H1 (cell line): Measurements from ENCODE around the gene ACADSB. TPM values are rescaled to one million over a fixed set of nuclear protein-coding genes. Genes with fewer than 3 reads are reported as not detected.

Experiments
- CEBPB ChIP-seq: IDR thresholded peaks from 2 replicates; pipeline ENCODE4 v1.6.1; 2012; ENCODE audit warnings: low read depth, low read length
- CREB1 ChIP-seq: IDR thresholded peaks from 2 replicates; pipeline ENCODE4 v1.6.1; 2012; ENCODE audit warnings: inconsistent platforms
- JUND ChIP-seq: IDR thresholded peaks from 2 replicates; pipeline ENCODE4 v1.6.1; 2011; ENCODE audit warnings: mild to moderate bottlenecking, improper control_type of control experiment, low read length
- KDM1A ChIP-seq: fragments of 200-600, 300-600 bp; sonication (generic); IDR thresholded peaks from 2 replicates; pipeline ENCODE4 v1.7.1; 2016; ENCODE audit warnings: mild to moderate bottlenecking, low read length, borderline replicate concordance
- KDM5A ChIP-seq: fragments of 200-600 bp; IDR thresholded peaks from 2 replicates; pipeline ENCODE4 v1.7.1; 2012; ENCODE audit warnings: mild to moderate bottlenecking, low read length, inconsistent platforms, mixed read lengths
- RBBP5 ChIP-seq: IDR thresholded peaks from 2 replicates; pipeline ENCODE4 v1.7.1; 2012; ENCODE audit warnings: low read depth, mild to moderate bottlenecking, inconsistent platforms, low read length, moderate library complexity, borderline replicate concordance
- SIRT6 ChIP-seq: IDR thresholded peaks from one replicate; pipeline ENCODE4 v1.7.1; 2012; ENCODE audit warnings: low read length, inconsistent platforms
- SP1 ChIP-seq: IDR thresholded peaks from 2 replicates; pipeline ENCODE4 v1.6.1; 2011; ENCODE audit warnings: low read depth, low read length
- TEAD4 ChIP-seq: IDR thresholded peaks from 2 replicates; pipeline ENCODE4 v1.6.1; 2012; ENCODE audit warnings: low read depth, low read length, inconsistent platforms, mixed read lengths
- YY1 ChIP-seq: IDR thresholded peaks from 2 replicates; pipeline ENCODE4 v1.6.1; 2011; ENCODE audit warnings: low read depth, mild to moderate bottlenecking, low read length
- ZNF274 ChIP-seq: IDR thresholded peaks from 2 replicates; pipeline ENCODE4 v1.7.0; 2012; ENCODE audit warnings: low read length, borderline replicate concordance; ENCODE audit errors: extremely low read depth
- polyA plus RNA-seq, 7 experiments: library from polyadenylated mRNA; depleted of rRNA in 3 of 7; stranded (reverse) in 5 of 7; unstranded in 2 of 7; fragments of >200 nt in 5 of 7; fragments of 200-250 nt in 2 of 7; gene quantifications; 1 replicate in 5 of 7; 2 replicates in 1 of 7; 4 replicates in 1 of 7; pipeline versions ENCODE4 v1.2.1 to v1.2.3, GENCODE V29; 2011 to 2013; ENCODE audit warnings: missing spikeins in 2 of 7, mixed read lengths in 2 of 7
- total RNA-seq: library from RNA; stranded (reverse); fragmentation: NEBNext Ultra II Directional; extraction: Animal tissue kit (Norgen Biotek cat#: 25700); gene quantifications from 2 replicates; pipeline ENCODE4 v1.2.1, GENCODE V29; 2021

The ACADSB gene
- total and polyA plus RNA-seq, 2 of the 8 experiments (the other 6 are each of a cell fraction or from before 2014, with no cell fraction given) = 5.6 to 11.2 TPM

DNA sequence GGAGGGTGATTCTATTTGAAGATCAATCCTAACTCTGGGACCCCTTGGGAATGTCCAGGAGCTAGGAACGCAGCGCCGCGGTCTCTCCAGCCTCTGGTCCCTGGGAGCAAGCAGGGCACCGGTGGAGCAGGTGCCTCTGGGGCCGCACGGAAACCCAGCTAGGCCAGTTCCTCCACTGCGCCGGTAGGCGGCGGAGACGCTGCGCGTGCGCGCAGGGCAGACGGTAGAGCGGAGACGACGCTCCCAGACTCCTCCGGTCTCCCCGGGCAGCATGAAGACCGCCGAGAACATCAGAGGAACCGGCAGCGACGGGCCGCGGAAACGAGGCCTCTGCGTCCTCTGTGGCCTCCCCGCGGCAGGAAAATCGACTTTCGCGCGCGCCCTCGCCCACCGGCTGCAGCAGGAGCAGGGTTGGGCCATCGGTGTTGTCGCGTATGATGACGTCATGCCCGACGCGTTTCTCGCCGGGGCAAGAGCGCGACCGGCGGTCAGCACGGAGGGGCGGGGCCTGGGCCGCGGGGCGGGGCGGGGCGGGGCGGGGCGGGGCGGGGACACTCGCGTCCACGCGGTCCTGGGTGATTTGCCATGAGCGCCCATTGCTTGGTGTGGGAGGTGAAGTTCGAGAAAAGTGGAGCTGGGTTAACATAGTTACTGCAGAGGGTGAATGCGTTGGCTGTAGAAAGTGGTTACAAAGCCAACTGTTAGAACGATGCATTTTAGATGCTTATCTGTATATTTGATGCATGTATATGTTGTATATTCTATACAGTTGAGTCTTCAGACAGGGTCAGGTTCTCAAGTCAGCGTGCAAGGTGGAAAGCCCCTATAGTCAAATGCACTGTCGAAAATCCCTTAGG, 28.4 kb upstream of the ACADSB start, which contains the start of gene PSTK (continued):
- TF ChIP-seq RBBP5 (peak; percentile 100), ZNF274 (no peak), CEBPB (no peak), TEAD4 (no peak), YY1 (no peak), KDM1A (no peak), KDM5A (peak; percentile 64; the same call in 1 of the 2 replicates), CREB1 (peak; percentile 98), SIRT6 (no peak), SP1 (0 out of 2 replicates have a peak, but pooled peaks have one; percentile 23), JUND (peak; percentile 96)
- TF ChIP-seq, all 59 proteins: peak for 28
